HL-60/S4 treated with phorbol 12-myristate 13-acetate at 8.2 ng/mL for 4 days and 3 days (cell line): ENCODE measurements around the gene CHD9.
"Not testable (repeated sequence)": the region's sequence is repeated elsewhere in the genome, so short reads cannot be mapped to it uniquely, and the experiment has no call there.

ENCODE experiments used
- in situ Hi-C: fragments of 300-500 bp; cut with MboI; formaldehyde crosslinking; loops from 2 replicates; pipeline ENCODE4 v1.15.0; 2022; ENCODE audit warnings: low sequenced_read_pairs

The CHD9 gene

DNA sequence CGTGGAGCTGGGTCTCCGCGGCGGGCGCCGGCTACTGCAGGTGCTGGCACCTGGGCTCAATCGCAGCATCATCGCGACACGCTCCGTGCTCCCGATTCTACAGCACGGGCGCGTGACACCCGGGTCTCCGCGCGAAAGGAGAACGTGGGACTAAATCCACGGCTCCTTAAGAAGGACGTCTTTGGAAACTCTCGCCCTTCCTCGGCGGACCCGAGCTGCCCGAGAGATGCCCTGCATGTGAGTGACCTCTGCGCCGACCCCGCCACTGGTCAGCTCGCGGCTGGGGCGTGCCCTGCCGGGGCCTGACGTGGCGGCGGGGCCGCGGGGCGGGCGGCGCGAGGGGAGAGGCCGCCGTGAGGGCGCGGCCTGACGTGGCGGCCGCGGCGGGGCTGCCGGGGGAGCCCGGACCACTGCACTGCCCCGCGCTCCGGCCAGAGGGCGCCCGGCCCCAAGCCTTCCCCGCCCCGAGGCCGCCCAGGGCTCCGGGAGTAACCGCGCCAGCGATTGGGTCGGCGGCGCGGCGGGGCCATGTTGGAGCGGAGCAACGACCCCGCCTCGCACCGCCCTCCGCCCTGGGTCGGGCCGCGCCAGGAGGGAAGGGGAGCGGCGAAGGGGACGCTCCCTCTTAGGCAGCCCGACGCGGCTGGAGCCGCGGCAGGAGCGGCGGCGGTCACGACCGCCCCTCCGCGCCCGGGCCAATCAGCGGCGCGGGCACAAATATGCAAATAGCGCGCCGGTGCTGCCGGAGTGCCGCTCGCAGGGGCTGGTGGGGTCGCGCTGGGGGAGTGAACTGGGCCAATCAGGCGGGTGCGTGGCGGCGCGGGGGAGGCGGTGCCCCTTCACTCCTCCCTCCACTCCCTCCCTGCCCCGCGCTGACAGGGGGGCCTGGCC lies 75.6 kb downstream of the CHD9 start:
- in situ Hi-C loops, result no loop called here

DNA sequence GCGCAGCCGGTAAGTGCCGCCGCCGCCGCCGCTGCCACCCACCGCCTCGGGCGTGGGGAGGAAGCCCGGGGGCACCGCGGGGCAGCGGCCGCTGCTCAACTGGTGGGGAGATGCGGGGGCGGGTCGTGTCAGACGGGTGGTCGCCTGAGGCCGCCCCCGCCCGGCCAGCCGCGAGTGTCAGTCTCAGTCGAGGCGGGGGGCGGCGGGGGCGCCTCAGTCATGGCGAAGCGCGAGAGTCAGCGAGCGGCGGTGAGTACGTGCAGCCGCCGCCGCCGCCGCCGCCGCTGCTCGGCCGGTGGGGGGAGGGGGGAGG lies 76.2 kb downstream of the CHD9 start:
- in situ Hi-C loops, result no loop called here

DNA sequence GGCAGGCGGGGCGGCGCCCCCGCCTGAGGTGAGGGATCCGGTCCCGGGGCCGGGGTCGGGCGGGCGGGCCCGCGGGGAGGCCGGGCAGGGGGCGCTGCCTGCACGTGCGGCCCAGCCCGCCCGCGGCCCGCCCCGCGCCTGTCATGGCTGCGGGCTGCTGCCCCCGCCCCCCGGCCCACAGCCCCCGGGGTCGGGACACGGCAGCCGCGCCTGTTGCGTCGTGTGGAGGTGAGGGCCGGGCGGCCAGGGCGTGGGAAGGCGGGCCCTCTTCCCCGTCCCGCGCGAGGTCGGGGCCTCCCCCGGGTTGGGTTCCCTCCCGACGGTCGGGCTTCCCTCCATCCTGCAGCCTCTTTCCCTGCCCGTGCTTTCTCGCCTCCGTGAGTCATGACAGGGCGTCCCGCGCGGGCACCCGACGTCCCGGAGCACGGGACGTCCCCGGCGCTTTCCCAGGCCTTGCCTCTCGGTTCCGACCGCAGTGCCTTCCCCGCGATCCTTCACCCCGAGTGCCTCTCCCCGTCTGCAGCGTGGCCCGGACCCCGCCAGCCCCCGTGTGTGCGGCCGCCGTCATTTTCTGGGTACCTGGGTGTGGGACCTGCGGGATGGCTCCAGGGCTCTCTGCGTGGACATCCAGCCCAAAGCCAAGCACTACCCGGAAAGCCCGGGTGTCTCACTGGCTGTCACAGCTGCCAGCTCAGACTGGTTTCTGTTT lies 76.7 kb downstream of the CHD9 start:
- in situ Hi-C loops, result no loop called here

DNA sequence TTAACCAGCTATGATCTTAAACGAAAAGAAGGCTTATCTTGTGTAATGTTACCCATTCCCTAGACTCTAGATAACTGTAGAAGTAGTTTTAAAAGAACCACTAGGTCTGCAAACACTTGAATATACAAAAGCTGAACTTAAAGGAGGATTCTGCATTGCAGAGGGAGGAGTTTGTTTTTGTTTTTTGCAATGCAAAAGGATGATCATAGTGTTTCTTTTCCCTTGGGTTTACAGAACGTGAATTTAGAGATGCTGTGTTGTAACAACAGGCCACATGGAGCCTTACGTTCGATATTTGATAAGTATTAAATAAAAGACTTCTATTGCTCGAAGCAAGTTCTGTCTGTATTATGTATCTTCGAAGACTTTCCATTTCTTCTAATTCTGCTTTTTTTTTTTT lies 77.6 kb downstream of the CHD9 start:
- in situ Hi-C loops, result no loop called here

DNA sequence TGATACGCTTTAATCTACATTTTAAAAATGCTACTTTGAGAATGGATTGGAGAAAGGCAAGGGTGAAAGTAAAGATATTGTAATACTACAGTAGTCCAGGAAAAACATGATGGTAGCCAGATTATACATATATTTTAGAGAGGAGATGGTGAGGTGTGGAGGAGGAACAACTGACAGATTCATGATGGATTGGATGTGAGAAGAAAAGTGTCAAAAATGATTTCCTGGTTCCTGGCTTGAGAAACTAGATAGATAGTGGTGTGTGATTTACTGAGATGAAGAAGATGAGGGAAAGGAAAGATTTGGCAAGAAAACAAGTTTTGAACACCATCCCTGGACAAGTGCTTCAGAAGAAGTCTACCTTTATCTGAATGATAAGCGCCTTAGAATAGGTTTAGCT lies 80.5 kb downstream of the CHD9 start:
- in situ Hi-C loops, result no loop called here

DNA sequence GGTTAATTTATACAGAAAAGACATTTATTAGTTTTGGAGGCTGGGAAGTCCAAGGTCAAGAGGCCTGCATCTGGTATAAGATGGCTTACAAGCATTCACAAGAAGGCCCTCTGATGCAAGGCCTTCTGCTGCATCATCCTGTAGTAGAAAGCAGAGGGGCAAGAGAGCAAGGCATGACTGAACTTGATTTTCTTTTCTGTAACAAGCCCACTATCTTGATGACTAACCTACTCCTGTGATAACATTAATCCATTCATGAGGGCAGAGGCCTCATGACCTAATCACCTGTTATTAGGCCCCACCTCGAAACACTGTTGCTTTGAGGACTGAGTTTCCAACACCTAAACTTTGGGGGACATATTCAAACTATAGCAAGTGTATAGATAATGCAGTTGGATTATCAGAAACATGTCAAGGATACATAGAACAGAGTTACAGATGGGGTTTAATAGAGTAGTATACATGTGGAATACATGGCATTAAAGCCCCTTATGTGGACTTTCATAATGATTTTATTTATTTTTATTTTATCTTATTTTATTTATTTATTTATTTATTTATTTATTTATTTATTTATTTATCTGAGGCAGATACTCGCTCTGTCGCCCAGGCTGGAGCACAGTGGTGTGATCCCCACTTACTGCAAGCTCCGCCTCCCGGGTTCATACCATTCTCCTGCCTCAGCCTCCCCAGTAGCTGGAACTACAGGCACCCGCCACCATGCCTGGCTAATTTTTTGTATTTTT lies 88.2 kb downstream of the CHD9 start:
- in situ Hi-C loops, result no loop called here

DNA sequence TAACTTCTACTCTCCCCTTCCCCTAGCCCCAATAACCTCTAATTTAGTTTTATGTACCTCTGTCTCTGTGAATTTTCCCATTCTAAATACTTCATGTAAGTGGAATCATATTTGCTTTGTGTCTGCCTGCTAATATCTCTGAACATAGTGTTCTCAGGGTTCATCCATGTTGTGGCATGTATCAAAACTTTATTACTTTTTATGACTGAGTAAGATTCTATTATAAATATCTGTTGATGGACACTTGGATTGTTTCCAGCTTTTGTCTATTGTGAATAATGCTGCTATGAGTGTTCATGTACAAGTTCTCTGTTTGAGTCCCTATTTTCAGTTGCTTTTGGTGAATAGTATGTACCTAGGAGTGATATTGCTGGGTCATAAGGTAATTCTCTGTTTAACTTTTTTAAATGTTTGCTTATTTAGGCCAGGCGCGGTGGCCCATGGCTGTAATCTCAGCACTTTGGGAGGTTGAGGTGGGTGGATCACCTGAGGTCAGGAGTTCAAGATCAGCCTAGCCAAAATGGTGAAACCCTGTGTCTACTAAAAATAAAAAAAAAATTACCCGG lies 92.8 kb downstream of the CHD9 start:
- in situ Hi-C loops, result no loop called here

DNA sequence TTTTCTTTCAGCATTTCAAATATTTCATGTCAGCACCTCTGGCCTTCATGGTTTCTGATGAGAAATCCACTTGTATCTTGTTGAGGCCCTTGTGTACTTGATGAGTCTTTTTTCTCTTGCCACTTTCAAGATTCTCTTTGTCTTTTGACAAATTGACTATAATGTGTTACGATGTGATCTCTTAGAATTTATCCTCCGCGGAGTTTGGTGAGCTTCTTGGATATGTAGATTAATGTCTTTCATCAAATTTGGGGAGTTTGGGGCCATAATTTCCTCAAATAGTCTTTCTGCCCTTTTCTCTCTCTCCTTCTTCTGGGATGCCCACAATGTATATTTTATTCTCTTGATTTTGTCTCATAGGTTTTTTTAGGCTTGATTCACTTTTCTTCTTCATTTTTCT lies 96.0 kb downstream of the CHD9 start:
- in situ Hi-C loops, result no loop called here

DNA sequence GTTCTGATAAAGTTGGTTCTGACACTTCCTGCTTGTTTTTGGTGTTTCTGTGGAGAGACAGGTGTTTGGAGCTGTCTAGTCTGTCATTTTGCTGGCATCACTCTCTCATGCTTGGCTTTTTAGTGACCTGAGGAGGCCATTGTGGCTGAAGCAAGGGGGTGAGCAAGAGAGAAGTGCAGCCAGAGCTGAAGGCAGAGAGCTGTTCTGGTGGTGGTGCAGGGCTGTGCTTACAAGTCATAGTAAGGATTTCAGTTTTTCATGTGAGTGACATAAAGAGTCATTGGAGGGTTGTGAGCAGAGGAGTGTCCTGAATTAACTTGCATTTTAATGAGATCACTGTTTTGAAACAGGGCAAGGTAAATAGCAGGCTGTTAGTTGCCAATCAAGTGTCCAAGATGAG lies 97.5 kb downstream of the CHD9 start:
- in situ Hi-C loops, result no loop called here

DNA sequence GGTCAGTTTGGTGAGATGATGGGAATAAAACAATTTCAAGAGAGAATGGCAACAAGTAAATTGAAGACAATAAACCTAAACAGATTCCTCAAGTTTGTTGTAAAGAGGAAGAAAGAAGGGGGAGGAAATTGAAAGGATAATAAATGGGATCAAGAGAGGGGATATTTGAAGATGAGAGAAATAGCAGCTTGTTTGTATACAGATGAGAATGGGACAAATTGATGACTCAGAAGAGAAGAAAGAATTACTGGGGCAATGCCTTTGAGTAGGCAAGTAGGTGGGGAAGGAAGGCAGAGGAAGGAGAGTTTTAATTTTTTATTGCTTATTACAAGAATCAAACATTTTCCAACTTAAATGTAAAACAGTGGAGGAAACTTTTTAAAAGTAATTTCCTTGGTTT lies 98.3 kb downstream of the CHD9 start:
- in situ Hi-C loops, result no loop called here

DNA sequence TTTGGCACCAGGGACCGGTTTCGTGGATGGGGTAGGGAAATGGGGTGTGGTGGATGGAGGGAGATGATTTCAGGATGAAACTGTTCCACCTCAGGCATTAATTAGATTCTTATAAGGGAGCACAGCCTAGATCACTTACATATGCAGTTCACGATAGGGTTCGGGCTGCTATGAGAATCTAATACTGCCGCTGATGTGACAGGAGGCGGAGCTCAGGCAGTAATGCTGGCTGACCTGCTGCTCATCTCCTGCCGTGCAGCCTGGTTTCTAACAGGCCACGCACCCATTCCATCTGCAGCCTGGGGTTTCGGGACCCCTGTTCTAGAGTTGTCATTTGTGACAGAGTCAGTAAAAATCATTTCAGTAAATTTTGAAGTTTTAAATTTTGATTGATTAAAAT lies 99.7 kb downstream of the CHD9 start:
- in situ Hi-C loops, result no loop called here

DNA sequence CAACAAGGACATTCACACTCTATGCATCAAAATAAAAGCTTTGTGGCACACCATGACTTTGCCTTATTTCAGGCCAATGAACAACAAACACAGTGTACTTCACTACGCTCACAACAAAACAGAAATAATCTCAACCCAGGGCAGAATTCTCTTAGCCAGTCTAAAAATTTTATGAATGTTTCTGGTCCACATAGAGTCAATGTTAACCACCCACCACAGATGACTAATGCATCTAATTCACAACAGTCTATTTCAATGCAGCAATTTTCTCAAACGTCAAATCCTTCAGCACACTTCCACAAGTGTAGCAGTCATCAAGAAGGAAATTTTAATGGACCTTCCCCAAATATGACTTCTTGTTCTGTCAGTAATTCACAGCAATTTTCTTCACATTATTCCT lies 101.7 kb downstream of the CHD9 start:
- in situ Hi-C loops, result no loop called here

DNA sequence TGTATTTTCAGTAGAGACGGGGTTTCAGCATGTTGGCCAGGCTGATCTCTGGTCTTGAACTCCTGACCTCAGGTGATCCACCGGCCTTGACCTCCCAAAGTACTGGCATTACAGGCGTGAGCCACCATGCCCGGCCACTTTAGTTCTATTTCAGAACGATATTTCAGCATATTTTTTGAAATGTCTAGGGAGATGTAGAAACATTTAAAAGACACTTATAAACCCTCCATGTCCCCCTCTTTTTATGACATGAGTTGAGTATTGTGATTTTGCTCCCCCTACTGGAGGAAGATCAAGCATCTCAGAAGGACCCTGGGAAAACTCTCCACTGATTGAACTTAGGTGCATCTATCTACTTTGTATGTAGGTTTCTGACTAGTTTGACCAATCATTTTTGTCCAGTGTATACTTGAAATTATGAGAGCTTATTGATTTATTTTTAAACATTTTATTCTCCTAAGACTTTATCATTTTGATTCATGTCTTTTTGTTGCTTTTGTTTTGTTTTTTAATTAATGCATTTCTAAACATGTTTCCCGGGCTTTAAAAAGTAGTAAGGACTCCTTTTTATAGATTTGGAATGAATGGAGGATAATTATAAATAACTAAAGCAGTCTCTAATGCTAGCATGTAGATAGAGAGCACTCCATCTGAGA lies 105.1 kb downstream of the CHD9 start:
- in situ Hi-C loops, result no loop called here

DNA sequence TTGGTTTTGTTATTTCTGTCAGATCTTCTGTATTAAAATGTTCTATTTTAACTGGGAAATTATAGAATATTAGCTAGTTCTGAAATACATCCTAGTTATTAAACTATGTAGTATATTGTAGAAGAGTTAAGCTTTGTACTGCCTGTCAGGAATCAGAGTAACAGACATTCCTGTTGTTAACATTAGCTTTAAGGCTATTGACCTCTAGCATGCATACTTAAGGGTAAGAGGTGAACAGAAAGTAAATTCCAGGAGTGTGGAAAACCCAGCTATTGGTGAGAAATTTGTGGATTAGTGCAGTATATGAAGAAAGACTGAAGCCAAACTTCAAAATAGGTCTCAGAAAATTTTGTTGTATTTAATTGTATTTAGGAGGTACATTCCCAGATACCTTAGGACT lies 111.3 kb downstream of the CHD9 start:
- in situ Hi-C loops, result no loop called here

DNA sequence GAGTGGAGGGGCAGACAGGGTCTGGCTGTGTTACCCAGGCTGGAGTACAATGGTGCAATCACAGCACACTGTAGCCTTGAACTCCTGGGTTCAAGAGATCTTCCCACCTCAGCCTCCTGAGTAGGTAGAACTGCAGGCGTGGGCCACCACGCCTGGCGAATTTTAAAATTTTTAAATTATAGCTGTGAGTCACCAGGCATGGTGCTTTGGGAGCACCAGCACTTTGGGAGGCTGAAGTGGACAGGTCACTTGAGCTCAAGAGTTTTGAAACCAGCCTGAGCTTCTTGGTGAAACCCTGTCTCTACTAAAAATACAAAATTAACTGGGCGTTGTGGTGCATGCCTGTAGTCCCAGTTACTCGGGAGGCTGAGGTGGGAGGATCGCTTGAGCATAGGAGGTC lies 114.0 kb downstream of the CHD9 start:
- in situ Hi-C loops, result no loop called here

DNA sequence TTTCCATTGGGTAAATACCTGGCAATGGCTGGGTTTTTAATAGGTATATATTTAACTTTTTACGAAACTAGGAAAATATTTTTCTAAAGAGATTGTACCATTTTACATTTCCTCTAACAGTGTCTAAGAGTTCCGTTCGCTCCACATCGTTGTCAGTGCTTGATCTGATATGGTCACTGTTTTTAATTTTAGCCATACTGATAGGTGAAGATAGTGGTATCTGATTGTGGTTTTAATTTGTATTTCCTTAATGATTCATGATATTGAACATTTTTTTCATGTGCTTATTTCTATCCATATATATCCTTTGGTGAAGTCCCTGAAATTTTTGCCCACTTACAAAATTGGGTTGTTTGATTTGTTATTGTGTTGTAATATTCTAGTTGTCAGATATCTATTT lies 117.7 kb downstream of the CHD9 start:
- in situ Hi-C loops, result no loop called here

DNA sequence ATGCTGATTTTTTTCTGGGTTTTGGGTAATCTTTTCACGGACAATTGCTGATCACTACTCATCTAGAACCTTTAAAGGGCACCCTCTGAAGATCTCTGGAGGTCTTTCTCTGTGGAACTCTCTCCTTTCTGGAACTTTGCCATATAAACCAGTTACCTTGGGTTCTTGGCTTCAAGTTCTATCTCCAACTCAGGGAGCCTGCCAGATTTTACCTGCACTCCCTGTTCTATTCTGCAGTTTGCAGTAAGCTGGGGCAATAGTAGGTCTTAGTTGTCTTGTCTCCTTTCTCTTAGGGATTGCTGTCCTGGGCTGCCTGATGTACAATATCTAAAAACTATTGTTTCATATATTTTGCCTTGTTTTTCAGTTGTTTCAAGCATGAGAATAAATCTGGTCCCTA lies 120.3 kb downstream of the CHD9 start:
- in situ Hi-C loops, result no loop called here

DNA sequence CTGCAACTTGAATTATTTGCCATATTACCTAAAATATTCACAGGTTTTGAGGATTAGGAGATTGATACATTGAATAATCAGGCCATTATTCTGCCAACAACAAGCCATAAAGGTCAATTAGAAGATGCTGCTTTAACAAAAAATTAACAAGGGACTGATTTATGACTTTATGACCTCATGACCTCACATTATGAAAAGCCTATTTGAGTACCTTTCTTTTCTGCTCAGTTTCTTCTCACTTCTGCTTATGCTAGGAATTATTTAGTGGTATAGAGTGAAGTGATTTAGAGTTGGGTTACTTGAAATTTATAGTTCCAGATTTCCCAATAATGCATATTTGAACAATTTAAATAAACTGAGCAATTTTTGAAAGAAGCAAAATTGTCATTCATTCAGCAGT lies 121.6 kb downstream of the CHD9 start:
- in situ Hi-C loops, result no loop called here

DNA sequence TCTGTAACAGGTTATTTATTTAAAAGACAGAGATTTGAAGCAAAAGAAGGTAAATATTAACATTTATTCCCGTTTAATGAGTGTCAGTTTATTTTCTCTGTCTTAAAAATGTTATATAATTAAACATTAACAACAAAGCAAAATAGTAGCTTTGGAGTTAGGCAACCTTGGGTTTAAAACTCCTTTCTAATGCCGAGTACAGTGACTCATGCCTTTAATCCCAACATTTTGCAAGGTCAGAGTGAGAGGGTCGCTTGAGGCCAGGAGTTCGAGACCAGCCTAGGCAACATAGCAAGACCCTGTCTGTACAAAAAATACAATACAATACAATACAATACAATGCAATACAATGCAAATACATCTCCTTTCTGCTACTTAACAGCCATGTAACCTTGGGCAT lies 128.7 kb downstream of the CHD9 start:
- in situ Hi-C loops, result no loop called here

DNA sequence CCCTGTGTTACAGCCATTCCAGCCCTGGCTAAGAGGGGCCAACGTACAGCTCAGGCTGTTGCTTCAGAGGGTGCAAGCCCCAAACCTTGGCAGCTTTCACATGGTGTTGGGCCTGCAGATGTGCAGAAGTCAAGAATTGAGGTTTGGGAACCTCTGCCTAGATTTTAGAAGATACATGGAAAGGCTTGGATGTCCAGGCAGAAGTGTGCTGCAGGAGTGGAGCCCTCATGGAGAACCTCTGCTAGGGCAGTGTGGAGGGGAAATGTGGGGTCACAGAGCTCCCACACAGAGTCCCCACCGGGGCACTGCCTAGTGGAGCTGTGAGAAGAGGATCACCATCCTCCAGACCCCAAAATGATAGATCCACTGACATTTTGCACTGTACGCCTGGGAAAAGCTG lies 130.9 kb downstream of the CHD9 start:
- in situ Hi-C loops, result not testable (repeated sequence)

DNA sequence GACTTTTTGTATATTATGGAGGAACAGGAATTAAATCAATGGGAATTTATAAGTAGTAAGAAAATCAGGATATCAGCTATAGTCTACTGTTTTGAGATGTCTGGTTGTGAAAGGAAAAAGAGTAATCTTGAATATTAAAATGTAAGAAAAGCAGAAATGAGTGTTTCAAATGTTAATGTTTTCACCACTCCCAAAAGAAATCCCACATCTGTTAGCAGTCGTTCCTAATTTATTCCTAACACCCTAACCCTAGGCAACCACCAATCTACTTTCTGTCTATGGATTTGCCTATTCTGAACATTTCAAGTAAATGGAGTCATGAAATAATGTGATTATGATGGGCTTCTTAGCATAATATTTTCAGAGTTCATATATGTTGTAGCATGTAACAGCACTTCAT lies 133.0 kb downstream of the CHD9 start:
- in situ Hi-C loops, result no loop called here
